Calu3 (cell line): ENCODE measurements around the gene SULT4A1. TPM values are rescaled to one million over a fixed set of nuclear protein-coding genes. Genes with fewer than 3 reads are reported as not detected.

ENCODE experiments used
- BruUV-seq: library from RNA; stranded (reverse); fragments of 400-500 nt; replicated peaks from 2 replicates; lab custom pipeline; 2021; lab: Mats Ljungman, UMichigan
- CTCF ChIA-PET: fragments of 300-600 bp; sonication (Branson Sonifier 250); formaldehyde crosslinking; loops from one replicate; lab custom pipeline; 2022; ENCODE audit warnings: antibody characterized with exemption; lab: Charles Lee
- DNase-seq: peaks from one replicate; pipeline ENCODE4 v3.0.0; 2022
- H3K27ac Mint-ChIP-seq: one replicate; pipeline ENCODE4 v1.8.0; 2022; ENCODE audit warnings: mixed read lengths; ENCODE audit not compliant: unreplicated experiment
- H3K27me3 Mint-ChIP-seq: one replicate; pipeline ENCODE4 v1.8.0; 2022; ENCODE audit warnings: mixed read lengths; ENCODE audit not compliant: unreplicated experiment
- H3K36me3 Mint-ChIP-seq: one replicate; pipeline ENCODE4 v1.8.0; 2022; ENCODE audit warnings: mild to moderate bottlenecking, moderate library complexity, mixed read lengths; ENCODE audit not compliant: insufficient read depth, unreplicated experiment
- H3K4me1 Mint-ChIP-seq: one replicate; pipeline ENCODE4 v1.8.0; 2022; ENCODE audit warnings: mild to moderate bottlenecking, low read depth, mixed read lengths; ENCODE audit not compliant: unreplicated experiment
- H3K4me3 Mint-ChIP-seq: one replicate; pipeline ENCODE4 v1.8.0; 2022; ENCODE audit warnings: mild to moderate bottlenecking, low read depth, moderate library complexity, mixed read lengths; ENCODE audit not compliant: unreplicated experiment
- H3K9me3 Mint-ChIP-seq: one replicate; pipeline ENCODE4 v1.8.0; 2022; ENCODE audit warnings: low read depth, mixed read lengths; ENCODE audit not compliant: unreplicated experiment
- intact Hi-C: fragments of 100-400 bp; cut with micrococcal nuclease; formaldehyde crosslinking; loops from one replicate; pipeline ENCODE4 v1.10.0; 2022; ENCODE audit not compliant: unreplicated experiment
- total RNA-seq: library from RNA; stranded (reverse); gene quantifications from 2 replicates; pipeline ENCODE4 v1.2.3, GENCODE V29; 2022
- TF ChIP-seq, protein P1 (sequence below): fragments of 200-600 bp; IDR thresholded peaks from one replicate; pipeline ENCODE4 v1.8.0; 2022; ENCODE audit warnings: antibody characterized with exemption; ENCODE audit not compliant: unreplicated experiment

The SULT4A1 gene
- total RNA-seq, 1 experiment from 2014 or later = 9.1 TPM

DNA sequence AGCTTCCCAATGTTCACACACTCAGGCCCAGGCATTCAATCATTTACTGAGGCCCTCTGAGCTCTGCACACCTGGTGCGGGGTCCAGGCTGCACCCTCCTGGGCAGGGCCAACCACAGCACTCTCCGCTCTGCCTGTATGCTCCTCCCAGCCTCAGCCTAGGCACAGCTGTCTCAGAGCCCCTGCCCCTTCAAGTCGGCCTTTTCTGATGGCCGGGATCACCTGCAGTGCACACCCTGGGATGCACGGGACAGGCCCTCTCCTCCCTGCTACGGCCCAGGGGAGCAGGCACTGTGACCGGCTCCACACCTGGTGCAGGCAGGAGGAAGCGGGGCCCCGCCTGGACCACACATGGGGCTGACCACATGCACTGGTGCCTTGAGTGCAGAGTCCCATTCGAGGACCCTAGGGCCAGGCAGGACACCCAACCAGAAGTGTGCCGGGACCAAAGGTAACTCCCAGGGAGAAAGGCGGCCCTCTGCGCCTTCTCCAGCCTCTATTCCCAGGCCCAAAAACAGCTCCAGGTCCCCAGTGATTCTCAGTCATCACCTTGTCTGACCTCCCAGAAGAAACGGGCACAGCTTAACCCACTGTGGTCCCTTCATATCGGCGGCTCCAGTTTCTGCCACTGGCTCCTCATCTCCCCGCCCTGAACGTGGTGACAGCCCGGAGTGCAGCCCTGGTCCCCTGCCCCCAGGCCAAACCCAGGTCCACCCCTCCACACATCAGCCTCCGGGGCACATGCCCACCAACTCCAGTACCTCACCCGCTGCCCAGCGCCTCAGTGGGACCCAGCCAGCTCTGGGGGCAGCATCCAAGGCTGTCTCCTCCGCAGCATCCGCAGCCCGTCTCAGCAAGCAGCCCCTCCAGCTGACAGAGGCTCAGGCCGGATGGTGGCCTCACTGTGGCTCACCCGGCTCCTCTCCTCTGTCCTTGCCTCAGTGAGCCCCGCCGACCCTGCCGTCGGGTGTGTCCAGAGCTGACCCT lies 17.5 kb downstream of the SULT4A1 start:
- Mint-ChIP-seq H3K27me3 (no peaks in the 10 kb centered on the region), H3K9me3 (no peaks in the 10 kb centered on the region), H3K4me3 (no peak overlapping the region), H3K4me1 (no peaks in the 10 kb centered on the region), H3K27ac (no peak overlapping the region), H3K36me3 (peaks cover 9% of the 10 kb centered on the region)
- no TSS peak for BruUV-seq
- CTCF ChIA-PET = no interaction called here
- TF ChIP-seq, protein P1, sequence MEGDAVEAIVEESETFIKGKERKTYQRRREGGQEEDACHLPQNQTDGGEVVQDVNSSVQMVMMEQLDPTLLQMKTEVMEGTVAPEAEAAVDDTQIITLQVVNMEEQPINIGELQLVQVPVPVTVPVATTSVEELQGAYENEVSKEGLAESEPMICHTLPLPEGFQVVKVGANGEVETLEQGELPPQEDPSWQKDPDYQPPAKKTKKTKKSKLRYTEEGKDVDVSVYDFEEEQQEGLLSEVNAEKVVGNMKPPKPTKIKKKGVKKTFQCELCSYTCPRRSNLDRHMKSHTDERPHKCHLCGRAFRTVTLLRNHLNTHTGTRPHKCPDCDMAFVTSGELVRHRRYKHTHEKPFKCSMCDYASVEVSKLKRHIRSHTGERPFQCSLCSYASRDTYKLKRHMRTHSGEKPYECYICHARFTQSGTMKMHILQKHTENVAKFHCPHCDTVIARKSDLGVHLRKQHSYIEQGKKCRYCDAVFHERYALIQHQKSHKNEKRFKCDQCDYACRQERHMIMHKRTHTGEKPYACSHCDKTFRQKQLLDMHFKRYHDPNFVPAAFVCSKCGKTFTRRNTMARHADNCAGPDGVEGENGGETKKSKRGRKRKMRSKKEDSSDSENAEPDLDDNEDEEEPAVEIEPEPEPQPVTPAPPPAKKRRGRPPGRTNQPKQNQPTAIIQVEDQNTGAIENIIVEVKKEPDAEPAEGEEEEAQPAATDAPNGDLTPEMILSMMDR = no peak
- no peak for DNase-seq
- intact Hi-C loops = no loop called here

DNA sequence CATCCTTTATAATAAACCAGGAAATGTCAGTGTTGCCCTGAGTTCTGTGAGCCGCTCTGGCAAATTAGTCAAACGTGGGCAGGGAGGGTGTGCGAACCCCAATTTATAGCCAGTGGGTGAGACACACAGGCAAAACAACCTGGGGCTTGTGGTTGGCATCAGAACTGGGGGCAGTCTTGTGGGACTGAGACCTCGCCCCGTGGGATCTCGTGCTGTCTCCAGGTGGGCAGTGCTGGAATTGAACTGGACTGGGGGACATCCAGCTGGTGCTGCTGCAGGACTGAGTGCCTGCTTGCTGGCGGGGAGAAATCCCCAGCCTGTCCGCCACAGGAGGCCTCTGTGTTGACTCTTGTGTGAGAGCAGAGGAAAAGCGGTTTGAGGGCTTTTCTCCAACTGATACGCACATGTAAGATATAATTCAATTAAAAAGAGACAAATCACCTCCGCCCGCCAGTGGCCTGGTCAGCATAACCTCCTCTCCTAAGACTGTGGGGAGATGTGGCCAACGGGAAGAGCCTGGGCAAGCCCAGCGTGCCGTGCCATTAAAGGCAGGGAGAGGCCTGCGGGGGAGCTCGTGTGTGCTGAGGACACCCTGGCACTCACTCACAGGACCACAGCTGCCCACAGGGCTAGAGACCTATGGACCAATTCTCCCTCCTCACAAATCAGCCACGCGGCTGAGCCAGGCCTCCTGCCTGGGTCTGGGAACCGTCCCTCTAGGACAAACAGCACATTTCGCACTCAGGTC lies 18.4 kb downstream of the SULT4A1 start:
- no TSS peak for BruUV-seq
- peaks cover 9% of the 10 kb centered on the region for H3K36me3 Mint-ChIP-seq
- H3K4me3 Mint-ChIP-seq = no peak overlapping the region
- DNase-seq = no peak
- CTCF ChIA-PET = no interaction called here
- no peak overlapping the region for H3K27ac Mint-ChIP-seq
- no peaks in the 10 kb centered on the region for H3K9me3 Mint-ChIP-seq
- no peaks in the 10 kb centered on the region for H3K4me1 Mint-ChIP-seq
- TF ChIP-seq, protein P1 = no peak
- H3K27me3 Mint-ChIP-seq = no peaks in the 10 kb centered on the region
- intact Hi-C loops = no loop called here

DNA sequence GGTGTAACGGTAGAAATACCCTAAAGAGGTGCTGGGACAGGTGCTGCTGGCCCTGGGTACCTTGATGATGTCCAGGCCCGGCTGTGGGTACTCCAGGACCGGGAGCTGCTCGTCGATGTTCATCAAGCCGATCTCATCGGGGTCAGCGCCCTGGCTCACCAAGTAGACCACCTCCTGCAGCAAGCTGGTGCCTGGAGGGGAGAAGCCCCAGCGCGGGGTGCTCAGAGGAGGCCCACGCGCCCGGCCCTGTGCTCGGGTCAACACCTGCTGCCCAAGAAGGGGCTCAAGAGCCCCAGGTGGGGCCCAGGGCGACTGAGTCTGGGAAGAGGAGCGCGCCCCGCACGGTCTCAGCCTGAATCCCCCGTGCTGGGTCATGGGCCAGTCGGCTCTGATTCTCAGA lies 20.6 kb downstream of the SULT4A1 start:
- Mint-ChIP-seq H3K4me3 (no peak overlapping the region), H3K27ac (no peak overlapping the region), H3K9me3 (no peaks in the 10 kb centered on the region), H3K36me3 (peaks cover 9% of the 10 kb centered on the region), H3K27me3 (no peaks in the 10 kb centered on the region), H3K4me1 (no peaks in the 10 kb centered on the region)
- TF ChIP-seq, protein P1 = no peak
- CTCF ChIA-PET = interaction anchor here (0.6 kb wide), 1 partner anchor 523 kb away, joined by 4 read pairs; no protein-coding TSS in a partner anchor
- intact Hi-C loops = no loop called here
- BruUV-seq = no TSS peak
- no peak for DNase-seq

DNA sequence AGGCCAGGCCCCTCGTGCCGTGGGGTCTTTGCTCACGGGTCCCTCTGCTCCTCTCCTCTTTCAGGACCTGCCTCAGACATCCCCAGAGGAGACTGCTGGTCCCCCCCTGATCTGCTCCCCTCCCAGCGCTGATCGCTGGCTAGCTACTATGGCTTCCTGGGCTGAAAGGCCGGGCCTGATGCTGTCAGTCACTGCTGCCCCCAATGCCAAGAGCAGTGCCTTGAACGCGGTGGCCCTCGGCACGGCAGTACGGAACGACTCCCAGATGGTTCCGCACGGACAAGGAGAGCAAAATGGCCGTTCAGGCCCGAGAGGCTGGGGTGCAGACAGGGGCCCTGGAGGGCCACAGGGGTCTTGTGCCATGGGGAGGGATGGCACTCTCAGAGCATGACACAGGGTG lies 21.5 kb downstream of the SULT4A1 start:
- Mint-ChIP-seq H3K4me1 (no peaks in the 10 kb centered on the region), H3K27me3 (no peaks in the 10 kb centered on the region), H3K9me3 (no peaks in the 10 kb centered on the region), H3K4me3 (no peak overlapping the region), H3K36me3 (peaks cover 5% of the 10 kb centered on the region), H3K27ac (no peak overlapping the region)
- TF ChIP-seq, protein P1 = no peak
- BruUV-seq = no TSS peak
- CTCF ChIA-PET = no interaction called here
- intact Hi-C loops = no loop called here
- no peak for DNase-seq
